ELR (cell line): ENCODE measurements around the gene PITRM1.
"Not testable (repeated sequence)": the region's sequence is repeated elsewhere in the genome, so short reads cannot be mapped to it uniquely, and the experiment has no call there.

ENCODE experiments used
- DNase-seq: peaks from one replicate; pipeline ENCODE4 v3.0.0-alpha.2; 2015; ENCODE audit warnings: low read depth

The PITRM1 gene

GRCh38 chr10:3172446-3173170, at the start of gene PITRM1:
PITRM1 (minus strand) TSS chr10:3172782; CDS start chr10:3172772, 10 bp downstream.
- peak; percentile 99 for DNase-seq

DNA sequence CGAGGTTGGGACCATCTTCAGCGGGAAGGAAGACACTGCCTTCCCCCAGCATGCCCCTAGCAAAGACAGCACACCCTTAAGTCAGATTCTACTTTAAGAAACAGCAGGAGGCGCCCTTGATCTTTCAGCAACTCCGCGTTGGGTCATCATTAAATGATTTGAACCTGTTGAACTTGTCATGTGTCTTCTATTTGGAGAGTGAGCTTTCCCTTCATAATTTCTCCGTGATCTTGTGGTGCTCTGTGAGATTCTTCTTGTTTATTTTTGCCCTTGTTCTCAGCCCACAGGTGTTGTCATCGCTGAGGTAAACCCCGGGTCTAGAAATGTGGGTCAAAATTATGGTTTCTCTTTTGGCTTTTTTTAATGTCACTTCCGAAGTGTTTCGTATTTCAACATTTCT, 49.5 kb upstream of the PITRM1 start:
- peak; percentile 9 for DNase-seq

DNA sequence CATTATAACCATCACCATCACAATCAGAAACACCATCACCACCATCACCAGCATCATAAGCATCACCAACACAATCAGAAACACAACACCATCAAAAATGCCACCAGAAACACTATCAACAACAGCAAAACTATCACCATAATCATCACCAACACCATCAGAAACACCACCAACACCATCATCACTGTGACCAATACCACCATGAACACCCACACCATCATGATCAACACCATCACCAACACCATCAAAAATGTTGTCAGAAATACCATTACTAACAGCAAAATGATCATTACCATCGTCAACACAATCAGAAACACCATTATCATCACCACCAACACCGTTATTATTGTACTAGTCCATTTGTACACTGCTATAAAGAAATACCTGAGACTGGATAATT, 49.0 kb upstream of the PITRM1 start:
- not testable (repeated sequence) for DNase-seq

GRCh38 chr10:3220853-3221252, 48.3 kb upstream of the PITRM1 start:
- peak; percentile 88 for DNase-seq

GRCh38 chr10:3219021-3219628, 46.5 kb upstream of the PITRM1 start:
- DNase-seq: not testable (repeated sequence)

GRCh38 chr10:3217853-3218252, 45.3 kb upstream of the PITRM1 start:
- no peak for DNase-seq

DNA sequence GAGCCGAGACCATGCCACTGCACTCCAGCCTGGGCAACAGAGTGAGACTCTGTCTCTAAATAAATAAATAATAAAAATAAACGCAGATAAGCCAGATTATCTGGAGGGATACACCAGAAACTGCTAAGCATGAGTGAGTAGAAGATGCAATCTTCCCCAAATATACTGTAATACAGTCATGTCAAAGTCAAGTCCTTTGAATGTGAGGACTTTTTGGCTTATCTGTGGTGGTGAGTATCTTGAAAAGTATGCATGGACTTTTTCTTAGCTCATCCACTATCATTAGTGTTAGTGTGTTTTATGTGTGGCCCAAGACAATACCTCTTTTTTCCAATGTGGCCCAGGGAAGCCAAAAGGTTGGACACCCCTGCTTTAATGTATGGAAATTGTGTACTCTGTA, 44.7 kb upstream of the PITRM1 start:
- DNase-seq: peak; percentile 76

GRCh38 chr10:3215153-3215775, 42.7 kb upstream of the PITRM1 start:
- DNase-seq: no peak

DNA sequence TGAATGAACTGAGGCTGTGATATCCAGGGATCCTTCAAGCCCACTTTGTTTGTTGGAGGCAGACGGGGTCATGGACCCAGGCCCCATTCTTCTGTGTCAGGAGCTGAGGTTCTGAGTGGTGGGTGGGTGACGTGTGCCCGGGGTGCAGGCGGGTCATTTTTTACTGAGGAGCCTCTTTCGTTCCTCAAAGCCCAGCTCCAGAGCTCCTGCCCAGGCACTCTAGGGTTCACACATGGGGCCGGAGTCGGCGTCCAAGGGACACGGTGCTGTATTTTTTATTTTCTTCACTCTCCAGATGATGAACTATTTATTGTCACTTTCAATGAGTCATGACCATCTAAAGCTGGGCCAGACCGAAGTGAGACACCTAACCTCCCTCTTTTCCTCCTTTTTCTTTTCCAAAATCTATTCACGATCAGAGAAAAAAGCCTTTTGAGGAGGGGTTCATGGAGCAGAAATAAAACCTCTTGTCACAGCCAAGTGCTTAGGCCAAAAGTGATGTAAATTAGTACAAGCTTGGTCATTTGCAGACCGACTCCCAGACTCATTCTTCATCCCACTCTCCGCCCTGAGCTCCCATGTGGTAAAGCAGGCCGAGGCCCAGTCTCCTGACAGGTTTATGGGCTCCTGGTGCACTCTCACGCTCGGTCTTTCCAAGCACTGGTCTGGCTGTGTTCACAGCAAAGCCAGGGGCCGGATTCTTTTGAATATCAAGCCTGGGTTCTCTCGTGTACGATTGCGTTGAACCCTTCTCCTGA, 41.4 kb upstream of the PITRM1 start:
- no peak for DNase-seq

DNA sequence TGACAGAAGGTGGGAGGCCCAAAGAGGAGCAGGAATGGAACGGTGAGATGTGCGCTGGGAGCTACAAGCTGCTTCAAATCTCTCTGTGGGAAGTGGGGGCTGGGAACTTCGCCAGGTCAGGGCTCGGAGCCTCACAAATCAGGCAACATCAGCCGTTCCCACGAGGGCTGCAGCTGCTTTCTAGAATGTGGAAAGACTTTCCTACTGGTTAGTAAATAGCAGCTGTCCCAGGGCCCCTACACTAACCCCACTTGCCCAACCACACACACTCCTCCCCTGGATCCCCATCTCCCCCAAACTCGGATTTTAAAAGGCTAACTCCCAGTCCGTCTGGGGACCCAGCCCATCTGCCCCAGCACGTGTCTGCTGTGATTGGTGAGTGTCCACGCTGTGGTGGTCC, 40.6 kb upstream of the PITRM1 start:
- no peak for DNase-seq

- DNase-seq: no peak
Measured at GRCh38 chr10:3210251-3210877, 37.8 kb upstream of the PITRM1 start.

DNA sequence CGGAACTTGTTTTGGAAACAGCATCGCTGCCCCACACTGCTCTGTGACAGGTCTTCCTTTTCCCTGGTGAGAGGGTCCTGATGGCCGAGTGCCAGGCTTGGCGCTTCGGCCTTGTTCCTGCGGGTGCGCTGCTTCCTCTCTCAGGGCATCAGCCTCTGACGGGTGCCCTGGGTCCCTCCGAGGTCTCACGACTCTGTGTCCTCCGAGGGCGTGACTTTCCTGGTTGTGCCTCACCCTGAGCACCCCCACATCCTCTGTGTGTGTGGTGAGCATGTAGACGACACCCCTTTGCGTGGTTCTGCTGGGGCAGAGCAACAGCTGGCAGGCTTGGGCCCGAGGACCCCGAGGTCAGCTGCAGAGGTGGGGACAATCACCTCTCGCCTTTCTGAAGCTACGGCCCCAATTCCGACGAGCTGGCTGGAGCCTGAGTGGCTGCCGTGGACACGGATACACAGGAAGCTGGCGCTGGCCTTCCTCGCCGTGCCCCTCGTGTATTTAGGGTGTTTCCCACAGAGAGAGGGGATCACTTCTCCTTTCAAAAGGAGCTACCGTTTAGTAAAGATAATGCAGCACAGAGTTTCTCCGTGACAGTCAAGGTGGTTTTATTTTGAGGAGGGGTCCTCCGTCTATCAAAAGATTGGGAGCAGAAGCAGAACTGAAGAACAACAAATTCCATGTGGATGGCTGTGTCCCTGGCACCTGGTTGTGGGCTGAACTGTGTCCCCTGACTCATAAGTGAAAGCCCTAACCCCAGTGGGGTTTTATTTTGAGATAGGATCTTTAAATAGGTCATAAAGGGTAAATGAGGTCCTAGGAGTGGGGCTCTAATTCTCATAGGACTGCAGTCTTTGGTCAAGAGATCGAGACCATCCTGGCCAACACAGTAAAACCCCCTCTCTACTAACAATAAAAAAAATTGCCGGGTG, 36.2 kb upstream of the PITRM1 start:
- no peak for DNase-seq

- DNase-seq: no peak
Measured at GRCh38 chr10:3207351-3207750, 34.8 kb upstream of the PITRM1 start.

GRCh38 chr10:3206511-3207157, 34.1 kb upstream of the PITRM1 start:
- no peak for DNase-seq

DNA sequence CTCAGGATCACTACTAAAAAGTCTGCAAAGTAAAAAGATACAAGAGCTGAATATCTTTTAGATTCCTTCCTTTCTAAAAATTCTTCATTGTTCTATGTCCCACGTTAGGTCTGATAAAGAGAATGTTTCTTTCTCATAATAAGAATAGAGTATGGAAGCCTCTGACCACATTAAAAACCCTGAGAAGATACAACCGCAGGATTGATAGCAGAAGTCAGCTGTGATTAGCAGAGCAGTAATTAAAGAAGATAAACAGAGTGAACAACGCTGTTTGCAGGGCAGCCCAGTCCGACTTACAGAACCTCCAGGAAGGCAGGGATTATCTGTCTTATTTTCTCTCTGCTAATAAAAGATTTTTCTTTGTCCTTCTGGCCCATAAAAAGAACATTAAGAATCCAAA, 31.4 kb upstream of the PITRM1 start:
- DNase-seq: no peak

GRCh38 chr10:3203016-3203811, 30.6 kb upstream of the PITRM1 start:
- DNase-seq: peak; percentile 10

DNA sequence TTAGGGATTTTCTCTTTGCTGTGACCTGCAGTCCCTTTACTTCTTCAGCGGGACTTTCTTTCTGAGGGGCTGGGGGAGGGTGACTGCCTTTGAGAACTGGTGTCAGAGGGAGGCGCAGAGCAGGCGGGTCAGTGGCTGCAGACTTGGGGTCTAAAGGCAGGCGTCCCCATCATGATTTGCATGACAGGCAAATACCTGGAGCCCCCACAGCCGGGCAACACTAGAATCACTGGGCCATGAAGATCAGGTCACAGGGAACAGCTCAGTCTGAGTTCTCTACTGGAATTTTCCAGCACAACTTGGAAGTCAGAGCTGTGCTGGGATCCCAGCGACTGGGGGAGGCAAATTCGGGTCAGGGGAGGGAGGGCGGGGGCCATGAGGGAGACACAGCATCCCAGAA, 29.2 kb upstream of the PITRM1 start:
- DNase-seq: no peak

GRCh38 chr10:3199488-3199887, 26.9 kb upstream of the PITRM1 start:
- DNase-seq: no peak

DNA sequence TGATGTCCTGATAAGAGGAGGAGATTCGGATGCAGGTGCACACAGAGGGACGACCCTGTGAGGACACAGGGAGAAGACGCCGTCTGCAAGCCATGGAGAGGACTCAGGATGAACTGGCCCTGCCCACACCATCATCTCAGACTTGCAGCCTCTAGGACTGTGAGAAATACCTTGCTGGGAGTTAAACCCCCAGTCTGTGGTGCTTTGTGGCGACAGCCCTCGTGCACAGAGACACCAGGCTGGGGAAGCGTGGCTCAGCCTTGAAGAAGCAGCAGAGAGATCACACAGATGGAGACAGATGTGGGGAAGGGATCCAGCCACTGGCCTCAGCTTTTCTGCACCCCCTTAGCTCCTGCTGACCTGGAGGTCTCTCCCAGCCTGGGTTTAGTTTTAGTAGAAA, 26.3 kb upstream of the PITRM1 start:
- no peak for DNase-seq
